SU-DHL-6 (cell line): ENCODE measurements around the gene HSPA2.

Experiments used
- CTCF ChIP-seq: fragments of 200-600 bp; sonication (generic); IDR thresholded peaks from one replicate; pipeline ENCODE4 v1.5.1; 2017; ENCODE audit warnings: antibody characterized with exemption, mild to moderate bottlenecking, low read length, moderate library complexity; ENCODE audit not compliant: insufficient read depth, poor library complexity, severe bottlenecking
- EZH2phosphoT487 ChIP-seq: fragments of 200-600 bp; sonication (generic), shearing (Covaris generic); conservative IDR thresholded peaks from 2 replicates; pipeline ENCODE4 v1.6.1; 2018; ENCODE audit warnings: mild to moderate bottlenecking, antibody characterized with exemption, low read length, moderate library complexity, mixed read lengths

DNA sequence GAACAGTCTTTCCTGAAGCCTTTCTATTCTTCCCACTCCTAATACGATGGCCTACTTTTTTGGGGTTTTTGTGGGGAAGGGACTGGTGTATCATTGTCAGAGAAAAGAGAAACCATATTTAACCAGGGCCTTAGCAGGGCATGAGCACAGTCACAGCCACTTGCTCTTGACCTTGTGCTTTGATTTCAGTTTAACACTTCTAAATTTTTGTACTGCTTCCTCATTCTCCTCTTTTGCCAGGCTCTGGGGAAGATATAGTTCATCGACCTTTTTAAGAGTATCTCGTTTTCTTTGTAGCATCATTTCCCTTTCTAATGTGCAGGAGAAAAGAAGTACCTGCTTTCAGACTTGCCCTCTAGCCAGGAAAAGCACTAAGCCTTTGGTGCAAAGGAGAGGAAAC lies 33.8 kb upstream of the HSPA2 start:
- no peak for TF ChIP-seq CTCF
- no peak for TF ChIP-seq EZH2phosphoT487
